Lower lobe of right lung (tissue), 2 donors: Measurements from ENCODE around the gene DRD2. TPM values are rescaled to one million over a fixed set of nuclear protein-coding genes. Genes with fewer than 3 reads are reported as not detected.
A peak's percentile ranks its signal among the peaks of the same experiment; 100 is the strongest.

ENCODE experiments used
- ATAC-seq, 2 donors: fragments of 200-7000 bp; cut with Tn5 transposase; one replicate each; pipeline ENCODE4 v1.9.1; 2020 to 2022; ENCODE audit warnings: mild to moderate bottlenecking in 2 of 2, moderate library complexity in 2 of 2
- DNase-seq: peaks from one replicate; pipeline ENCODE4 v3.0.0-alpha.2; 2020
- H3K27ac ChIP-seq: fragments of 200-600 bp; one replicate; pipeline ENCODE4 v1.8.0; 2022
- H3K27me3 ChIP-seq: fragments of 200-600 bp; one replicate; pipeline ENCODE4 v1.8.0; 2022; ENCODE audit warnings: low read depth
- H3K36me3 ChIP-seq: fragments of 200-600 bp; one replicate; pipeline ENCODE4 v1.8.0; 2022; ENCODE audit warnings: mild to moderate bottlenecking
- H3K4me1 ChIP-seq: fragments of 200-600 bp; one replicate; pipeline ENCODE4 v1.8.0; 2022
- H3K4me3 ChIP-seq: fragments of 200-600 bp; one replicate; pipeline ENCODE4 v1.8.0; 2022; ENCODE audit warnings: mild to moderate bottlenecking
- H3K9me3 ChIP-seq: fragments of 200-600 bp; one replicate; pipeline ENCODE4 v1.8.0; 2022
- intact Hi-C: fragments of 100-400 bp; cut with DNase I; formaldehyde crosslinking; loops from one replicate; pipeline ENCODE4 v1.11.0; 2022
- total RNA-seq: library from RNA; stranded (reverse); fragmentation: NEBNext Ultra II Directional; extraction: Animal tissue kit (Norgen Biotek cat#: 25700); gene quantifications from one replicate; pipeline ENCODE4 v1.2.1, GENCODE V29; 2021
- TF ChIP-seq, protein P1 (sequence below): fragments of 200-600 bp; IDR thresholded peaks from one replicate; pipeline ENCODE4 v1.8.0; 2022; ENCODE audit warnings: antibody characterized with exemption, mild to moderate bottlenecking
- donor health status: DM: no; HTN: yes; CAD: no; lungs with severe emphysema.

Gene DRD2
- total RNA-seq, 1 donor from 2014 or later, result not detected

DNA sequence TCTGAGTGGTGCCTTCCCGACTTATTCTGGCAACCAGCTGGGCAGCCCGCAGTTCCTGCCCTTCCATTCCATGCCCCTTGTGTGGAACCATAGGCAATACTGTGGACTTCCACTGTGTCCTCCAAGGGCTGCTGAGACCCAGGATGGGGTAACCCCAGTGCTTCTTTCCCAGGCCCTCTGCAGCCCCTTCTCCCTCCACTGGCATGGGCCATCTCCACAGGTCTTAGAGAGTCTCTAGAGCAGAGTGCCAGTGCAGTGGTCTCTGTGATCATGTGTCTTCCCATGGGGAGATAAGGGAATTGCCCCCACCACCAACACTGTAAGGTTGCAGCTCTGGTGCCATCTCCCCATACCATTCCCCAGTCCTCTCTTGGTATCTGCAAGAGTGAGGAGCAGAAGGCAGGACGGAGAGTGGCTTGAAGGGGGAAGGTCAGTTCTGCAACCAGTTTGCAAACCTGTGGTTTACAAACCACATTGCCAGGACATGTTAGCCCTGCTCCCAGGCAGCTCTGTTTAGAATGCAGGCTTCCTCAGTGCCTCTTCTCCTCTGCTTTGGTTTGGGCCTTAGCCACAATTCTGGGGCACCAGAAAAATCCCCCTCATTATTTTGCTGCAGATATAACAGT is 20.9 kb upstream of the DRD2 start:
- Histone ChIP-seq H3K4me1 (no peaks in the 10 kb centered on the region), H3K27ac (no peak overlapping the region), H3K4me3 (no peak overlapping the region), H3K36me3 (no peaks in the 10 kb centered on the region), H3K27me3 (peaks cover 5% of the 10 kb centered on the region), H3K9me3 (no peaks in the 10 kb centered on the region)
- DNase-seq (no peak), ATAC-seq (peak in 1 of 2 donors; percentile 38)
- intact Hi-C loops, result no loop called here
- TF ChIP-seq, protein P1, sequence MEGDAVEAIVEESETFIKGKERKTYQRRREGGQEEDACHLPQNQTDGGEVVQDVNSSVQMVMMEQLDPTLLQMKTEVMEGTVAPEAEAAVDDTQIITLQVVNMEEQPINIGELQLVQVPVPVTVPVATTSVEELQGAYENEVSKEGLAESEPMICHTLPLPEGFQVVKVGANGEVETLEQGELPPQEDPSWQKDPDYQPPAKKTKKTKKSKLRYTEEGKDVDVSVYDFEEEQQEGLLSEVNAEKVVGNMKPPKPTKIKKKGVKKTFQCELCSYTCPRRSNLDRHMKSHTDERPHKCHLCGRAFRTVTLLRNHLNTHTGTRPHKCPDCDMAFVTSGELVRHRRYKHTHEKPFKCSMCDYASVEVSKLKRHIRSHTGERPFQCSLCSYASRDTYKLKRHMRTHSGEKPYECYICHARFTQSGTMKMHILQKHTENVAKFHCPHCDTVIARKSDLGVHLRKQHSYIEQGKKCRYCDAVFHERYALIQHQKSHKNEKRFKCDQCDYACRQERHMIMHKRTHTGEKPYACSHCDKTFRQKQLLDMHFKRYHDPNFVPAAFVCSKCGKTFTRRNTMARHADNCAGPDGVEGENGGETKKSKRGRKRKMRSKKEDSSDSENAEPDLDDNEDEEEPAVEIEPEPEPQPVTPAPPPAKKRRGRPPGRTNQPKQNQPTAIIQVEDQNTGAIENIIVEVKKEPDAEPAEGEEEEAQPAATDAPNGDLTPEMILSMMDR, result no peak

DNA sequence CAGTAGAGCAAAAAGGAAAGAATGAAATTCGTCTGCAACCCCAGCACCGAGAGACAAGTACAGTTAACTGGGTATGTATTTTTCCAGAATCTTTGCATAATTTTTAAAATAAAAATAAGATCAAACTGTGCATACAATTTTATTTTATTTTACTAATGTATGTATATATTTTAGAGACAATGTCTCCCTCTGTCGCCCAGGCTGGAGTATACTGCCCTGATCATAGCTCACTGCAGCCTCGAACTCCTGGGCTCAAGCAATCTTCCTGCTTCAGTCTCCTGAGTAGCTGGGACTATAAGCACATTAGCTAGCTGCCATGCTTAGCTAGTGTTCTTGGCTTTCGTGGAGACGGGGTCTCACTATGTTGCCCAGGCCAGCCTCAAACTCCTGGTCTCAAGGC is 18.8 kb upstream of the DRD2 start:
- no peak for DNase-seq
- intact Hi-C loops, result no loop called here
- no peak overlapping the region for H3K27ac ChIP-seq
- H3K9me3 ChIP-seq, result no peaks in the 10 kb centered on the region
- no peak for ATAC-seq
- H3K27me3 ChIP-seq, result peaks cover 5% of the 10 kb centered on the region
- H3K4me1 ChIP-seq, result no peaks in the 10 kb centered on the region
- no peaks in the 10 kb centered on the region for H3K36me3 ChIP-seq
- H3K4me3 ChIP-seq, result no peak overlapping the region
- TF ChIP-seq, protein P1, result no peak

DNA sequence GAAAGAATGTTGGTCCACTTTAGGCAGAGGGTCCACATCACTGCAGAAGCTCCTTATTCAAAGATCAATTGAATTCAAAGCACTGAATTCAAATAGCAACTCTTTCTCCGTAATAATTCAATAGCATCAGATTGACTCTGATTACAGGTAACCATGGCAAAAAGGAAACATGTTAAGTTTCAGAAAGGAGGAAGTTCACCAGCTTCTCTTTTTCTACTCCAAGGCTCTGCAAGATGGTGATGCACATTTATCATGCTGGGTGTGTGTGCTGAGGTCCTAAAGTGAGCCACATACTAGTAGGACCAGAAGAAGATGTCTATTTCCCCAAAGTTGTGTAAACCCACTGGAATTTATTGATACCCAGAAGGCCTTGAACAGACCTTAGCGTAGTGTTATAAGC is 18.0 kb upstream of the DRD2 start:
- DNase-seq, result no peak
- ATAC-seq, result peak in 1 of 2 donors; percentile 37
- peaks cover 5% of the 10 kb centered on the region for H3K27me3 ChIP-seq
- H3K27ac ChIP-seq, result no peak overlapping the region
- no peaks in the 10 kb centered on the region for H3K9me3 ChIP-seq
- TF ChIP-seq, protein P1, result no peak
- no peaks in the 10 kb centered on the region for H3K4me1 ChIP-seq
- no peak overlapping the region for H3K4me3 ChIP-seq
- intact Hi-C loops, result no loop called here
- H3K36me3 ChIP-seq, result no peaks in the 10 kb centered on the region

DNA sequence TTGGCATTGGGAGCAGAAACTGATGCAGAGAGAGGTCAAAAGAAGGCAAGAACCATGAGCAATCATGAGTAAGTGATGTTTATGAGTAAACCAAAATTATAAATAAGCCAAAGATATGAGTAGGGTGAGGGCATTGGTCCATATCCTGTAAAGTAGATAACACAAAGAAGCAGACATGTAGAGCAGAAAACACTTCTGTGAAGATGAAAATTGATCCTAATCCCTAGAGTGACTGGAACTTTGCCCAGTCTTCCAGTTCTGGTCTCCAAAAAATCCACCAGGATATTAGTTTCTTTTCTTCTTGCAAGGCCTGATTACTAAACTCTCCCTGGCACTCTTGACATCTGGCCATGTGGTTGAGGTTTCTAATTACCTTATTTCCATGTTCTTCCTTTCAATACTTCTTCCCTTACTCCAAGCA is 13.7 kb upstream of the DRD2 start:
- intact Hi-C loops, result no loop called here
- DNase-seq (no peak), ATAC-seq (no peak)
- H3K36me3 ChIP-seq, result no peaks in the 10 kb centered on the region
- H3K4me1 ChIP-seq, result no peaks in the 10 kb centered on the region
- H3K9me3 ChIP-seq, result no peaks in the 10 kb centered on the region
- TF ChIP-seq, protein P1, result no peak
- peaks cover 5% of the 10 kb centered on the region for H3K27me3 ChIP-seq
- no peak overlapping the region for H3K4me3 ChIP-seq
- H3K27ac ChIP-seq, result no peak overlapping the region

DNA sequence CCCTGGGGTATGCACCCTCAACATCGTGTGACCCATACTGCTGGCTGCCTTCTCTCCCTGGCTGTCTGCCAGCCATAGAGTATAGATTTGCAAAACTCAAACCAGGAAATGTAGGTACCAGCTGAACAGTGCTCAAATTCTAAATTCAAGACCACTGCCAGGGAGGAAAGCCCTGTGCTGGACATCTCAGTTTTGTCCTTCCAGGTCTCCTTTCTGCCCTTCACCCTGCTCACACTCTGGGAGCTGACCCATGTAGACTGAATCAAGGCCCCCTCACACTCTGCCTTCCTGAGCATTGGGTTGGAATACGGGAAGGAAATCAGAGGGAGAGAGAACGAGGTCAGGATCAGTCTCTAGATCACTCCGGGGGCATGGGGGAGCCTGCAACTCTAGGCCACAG is 12.4 kb upstream of the DRD2 start:
- no peak overlapping the region for H3K27ac ChIP-seq
- intact Hi-C loops, result no loop called here
- no peaks in the 10 kb centered on the region for H3K36me3 ChIP-seq
- no peaks in the 10 kb centered on the region for H3K9me3 ChIP-seq
- H3K27me3 ChIP-seq, result no peaks in the 10 kb centered on the region
- TF ChIP-seq, protein P1, result no peak
- ATAC-seq (no peak), DNase-seq (no peak)
- H3K4me1 ChIP-seq, result no peaks in the 10 kb centered on the region
- H3K4me3 ChIP-seq, result no peak overlapping the region
